Ectodermal cell (in vitro differentiated cells): Measurements from ENCODE around the gene MAD1L1.

Source experiments
- H3K27ac ChIP-seq: 2 replicates; pipeline ENCODE4 v1.7.0; 2013; ENCODE audit warnings: mild to moderate bottlenecking, low read depth, low read length; ENCODE audit not compliant: insufficient read depth, poor library complexity, severe bottlenecking
- H3K27me3 ChIP-seq: 2 replicates; pipeline ENCODE4 v1.7.0; 2013; ENCODE audit warnings: mild to moderate bottlenecking, low read length; ENCODE audit not compliant: insufficient read depth, control insufficient read depth, poor library complexity, severe bottlenecking
- H3K36me3 ChIP-seq: one replicate; pipeline ENCODE4 v1.7.0; 2013; ENCODE audit warnings: low read length; ENCODE audit not compliant: control insufficient read depth, insufficient read depth
- H3K4me1 ChIP-seq: one replicate; pipeline ENCODE4 v1.7.0; 2013; ENCODE audit warnings: low read length; ENCODE audit not compliant: control insufficient read depth, insufficient read depth
- H3K4me3 ChIP-seq: 2 replicates; pipeline ENCODE4 v1.7.0; 2013; ENCODE audit warnings: low read depth, low read length, control low read depth; ENCODE audit not compliant: insufficient read depth
- H3K9me3 ChIP-seq: 2 replicates; pipeline ENCODE4 v1.7.0; 2013; ENCODE audit warnings: mild to moderate bottlenecking, low read length, moderate library complexity; ENCODE audit not compliant: control insufficient read depth
- WGBS, 2 experiments: methylation state at CpG; one replicate each; pipeline ENCODE4 v1.1.7; 2013; ENCODE audit warnings: missing lambda C conversion rate in 2 of 2; 5-methylcytosine and 5-hydroxymethylcytosine counted together

The MAD1L1 gene

DNA sequence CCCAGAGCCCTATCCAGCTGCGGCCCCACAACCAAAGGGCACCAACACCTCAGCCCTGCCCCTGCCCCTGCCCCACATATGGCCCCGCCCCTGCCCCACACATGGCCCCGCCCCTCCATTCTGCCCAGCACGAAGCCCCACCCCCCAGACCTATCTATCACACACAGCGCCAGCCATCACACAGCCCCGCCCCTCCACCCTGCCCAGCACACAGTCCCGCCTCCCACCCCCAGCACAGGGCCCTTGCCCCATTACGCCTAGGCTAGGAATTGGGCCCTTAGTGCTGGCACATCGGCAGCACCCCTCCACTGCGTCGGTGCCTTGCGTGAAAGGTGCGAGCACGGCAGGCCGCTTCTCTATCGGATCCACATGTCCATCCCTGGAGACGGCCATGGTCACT is 126.8 kb downstream of the MAD1L1 start:
- no peak overlapping the region for H3K27ac ChIP-seq
- no peaks in the 10 kb centered on the region for H3K27me3 ChIP-seq
- H3K36me3 ChIP-seq: no peaks in the 10 kb centered on the region
- WGBS, 2 experiments: 83 to 88% methylated on average over 16 to 17 of the region's 17 CpGs
- peaks cover 68% of the 10 kb centered on the region for H3K4me1 ChIP-seq
- H3K4me3 ChIP-seq: no peak overlapping the region
- no peaks in the 10 kb centered on the region for H3K9me3 ChIP-seq

DNA sequence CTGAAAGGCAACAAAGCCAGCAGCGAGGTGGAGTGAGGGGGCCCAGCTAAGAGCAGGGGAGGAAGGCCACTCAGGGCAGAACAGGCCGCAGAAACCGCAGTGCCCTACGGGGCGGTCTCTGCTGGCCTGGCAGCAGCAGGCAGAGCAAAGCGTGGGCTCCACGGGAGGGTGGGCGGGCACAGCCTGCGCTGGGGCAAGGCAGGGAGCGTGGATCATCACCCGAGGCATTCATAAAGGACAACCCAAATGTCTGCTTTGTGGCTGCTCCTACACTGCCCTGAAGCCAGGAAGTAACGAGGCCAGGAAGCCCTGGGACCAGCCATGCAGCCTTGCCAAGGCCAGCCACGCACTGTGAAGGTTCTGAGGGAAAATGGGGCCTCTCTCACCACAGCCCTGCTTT is 127.5 kb downstream of the MAD1L1 start:
- H3K27ac ChIP-seq: no peak overlapping the region

GRCh38 chr7:2104716-2105115 is 128.0 kb downstream of the MAD1L1 start:
- Histone ChIP-seq H3K4me3 (no peak overlapping the region), H3K4me1 (peaks cover 57% of the 10 kb centered on the region), H3K27ac (peak overlapping the region; percentile 48), H3K36me3 (no peaks in the 10 kb centered on the region), H3K27me3 (no peaks in the 10 kb centered on the region), H3K9me3 (no peaks in the 10 kb centered on the region)
- WGBS, 2 experiments: 85 to 86% methylated on average over 14 of the region's 14 CpGs

More for the DNA sequence above, 127.5 kb downstream of the MAD1L1 start:
- 92 to 93% methylated on average over 13 of the region's 13 CpGs for WGBS, 2 experiments
- Histone ChIP-seq H3K36me3 (no peaks in the 10 kb centered on the region), H3K27me3 (no peaks in the 10 kb centered on the region), H3K4me3 (no peak overlapping the region), H3K4me1 (peaks cover 63% of the 10 kb centered on the region), H3K9me3 (no peaks in the 10 kb centered on the region)

DNA sequence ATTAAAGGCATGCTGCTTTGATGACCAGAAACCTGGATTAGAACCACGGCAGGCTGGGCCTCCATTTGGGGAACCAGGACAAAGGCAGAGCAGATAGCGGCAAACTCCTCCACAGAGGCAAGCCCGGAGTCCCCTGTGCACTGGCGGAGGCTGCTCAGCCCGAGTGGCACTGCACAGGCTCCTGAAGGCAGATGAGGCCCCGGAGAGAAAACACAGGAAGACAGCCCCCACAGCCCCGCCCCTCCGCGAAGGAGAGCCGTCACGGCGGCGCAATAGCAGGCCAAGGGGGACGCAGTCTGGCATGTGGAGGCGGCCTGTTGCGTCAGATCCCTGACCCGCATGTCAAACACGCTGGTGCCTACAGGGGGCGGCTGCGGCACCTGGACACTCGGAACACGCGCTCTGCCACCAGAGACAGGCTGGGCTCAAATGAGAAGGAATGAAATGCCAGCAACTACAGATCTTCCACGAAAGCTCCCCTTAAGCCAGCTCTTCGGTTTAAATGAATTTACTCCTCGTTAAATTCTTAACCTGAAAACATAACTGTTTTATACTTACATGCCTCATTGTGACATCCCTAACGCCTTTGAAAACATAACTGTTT is 128.5 kb downstream of the MAD1L1 start:
- H3K36me3 ChIP-seq: no peaks in the 10 kb centered on the region
- H3K27ac ChIP-seq: peak overlapping the region; percentile 48
- no peaks in the 10 kb centered on the region for H3K9me3 ChIP-seq
- H3K27me3 ChIP-seq: no peaks in the 10 kb centered on the region
- WGBS, 2 experiments: 63 to 64% methylated on average over 27 of the region's 27 CpGs
- H3K4me1 ChIP-seq: peaks cover 52% of the 10 kb centered on the region
- no peak overlapping the region for H3K4me3 ChIP-seq

- Histone ChIP-seq H3K9me3 (no peaks in the 10 kb centered on the region), H3K27me3 (no peaks in the 10 kb centered on the region), H3K36me3 (no peaks in the 10 kb centered on the region), H3K27ac (no peak overlapping the region), H3K4me3 (no peak overlapping the region), H3K4me1 (peaks cover 43% of the 10 kb centered on the region)
- 94% methylated on average over 39 of the region's 39 CpGs for WGBS, 2 experiments
These were observed 129.5 kb downstream of the MAD1L1 start for GRCh38 chr7:2103071-2103898.

- Histone ChIP-seq H3K4me1 (peaks cover 34% of the 10 kb centered on the region), H3K27me3 (no peaks in the 10 kb centered on the region), H3K4me3 (no peak overlapping the region), H3K9me3 (no peaks in the 10 kb centered on the region), H3K36me3 (no peaks in the 10 kb centered on the region), H3K27ac (no peak overlapping the region)
- 95% methylated on average over 7 of the region's 7 CpGs for WGBS, 2 experiments
These were observed 130.4 kb downstream of the MAD1L1 start for GRCh38 chr7:2102375-2102723.

DNA sequence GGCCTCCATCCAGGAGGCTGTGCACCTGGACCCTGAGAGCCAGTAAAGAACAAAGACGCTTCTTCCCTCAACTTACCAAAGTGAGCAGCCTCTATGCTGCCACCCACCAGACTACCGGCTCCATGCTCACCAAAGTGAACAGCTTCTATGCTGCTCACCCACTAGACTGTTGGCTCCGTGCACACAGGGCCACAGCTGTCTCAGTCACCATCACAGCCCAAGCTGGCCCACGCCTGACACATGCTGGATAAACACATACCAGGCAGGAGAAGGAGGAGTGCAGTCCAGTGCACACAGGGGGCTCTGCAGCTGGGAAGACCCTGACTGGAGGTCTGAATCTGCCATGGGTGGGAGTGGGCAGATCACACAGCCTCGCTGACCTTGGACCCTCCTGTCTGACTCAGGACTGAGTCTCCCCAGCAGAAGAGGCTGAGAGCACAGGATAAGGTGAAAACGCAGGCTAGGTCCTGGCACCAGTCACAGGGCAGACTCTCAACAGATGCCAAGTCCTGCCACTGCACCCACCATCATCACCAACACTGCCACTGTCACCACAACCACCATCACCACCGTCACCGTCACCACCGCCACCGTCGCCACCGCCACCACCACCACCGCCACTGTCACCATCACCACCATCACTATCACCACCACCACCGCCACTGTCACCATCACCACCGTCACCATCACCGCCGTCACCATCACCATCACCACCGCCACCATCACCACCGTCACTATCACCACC is 130.9 kb downstream of the MAD1L1 start:
- Histone ChIP-seq H3K4me1 (peaks cover 28% of the 10 kb centered on the region), H3K36me3 (no peaks in the 10 kb centered on the region), H3K27ac (no peak overlapping the region), H3K27me3 (no peaks in the 10 kb centered on the region), H3K9me3 (no peaks in the 10 kb centered on the region), H3K4me3 (no peak overlapping the region)
- 89 to 93% methylated on average over 19 of the region's 19 CpGs for WGBS, 2 experiments

- no peak overlapping the region for H3K4me3 ChIP-seq
- no peaks in the 10 kb centered on the region for H3K27me3 ChIP-seq
- peaks cover 19% of the 10 kb centered on the region for H3K4me1 ChIP-seq
- WGBS, 2 experiments: 89 to 90% methylated on average over 31 of the region's 31 CpGs
- no peaks in the 10 kb centered on the region for H3K9me3 ChIP-seq
- no peaks in the 10 kb centered on the region for H3K36me3 ChIP-seq
- H3K27ac ChIP-seq: no peak overlapping the region
These were observed 132.2 kb downstream of the MAD1L1 start for GRCh38 chr7:2100278-2101208.

- Histone ChIP-seq H3K27ac (no peak overlapping the region), H3K27me3 (no peaks in the 10 kb centered on the region), H3K36me3 (no peaks in the 10 kb centered on the region), H3K4me1 (peaks cover 11% of the 10 kb centered on the region), H3K9me3 (no peaks in the 10 kb centered on the region), H3K4me3 (no peak overlapping the region)
- WGBS, 2 experiments: 87% methylated on average over 29 of the region's 29 CpGs
These were observed 133.4 kb downstream of the MAD1L1 start for GRCh38 chr7:2099048-2099957.
